MM.1S (cell line): ENCODE measurements around the gene ATP7A.
A peak's percentile ranks its signal among the peaks of the same experiment; 100 is the strongest.

Experiments
- DNase-seq: peaks from one replicate; pipeline ENCODE4 v3.0.0-alpha.2; 2015
- H2AFZ ChIP-seq: fragments of 300-600 bp; sonication (generic); 2 replicates; pipeline ENCODE4 v1.6.0; 2016; ENCODE audit warnings: antibody characterized with exemption, low read length
- H3F3A ChIP-seq: fragments of 300-600 bp; sonication (generic); 2 replicates; pipeline ENCODE4 v1.6.1; 2016; ENCODE audit warnings: mild to moderate bottlenecking, antibody characterized with exemption, low read length, moderate library complexity, mixed read lengths; ENCODE audit not compliant: insufficient read depth
- H3K27ac ChIP-seq: fragments of 300-600 bp; sonication (generic); 2 replicates; pipeline ENCODE4 v1.5.1; 2016; ENCODE audit warnings: mild to moderate bottlenecking, low read length
- H3K27me3 ChIP-seq: fragments of 300-600 bp; sonication (generic); replicated peaks from 2 replicates; pipeline ENCODE4 v1.6.0; 2016; ENCODE audit warnings: low read length; ENCODE audit not compliant: insufficient read depth
- H3K36me3 ChIP-seq: fragments of 300-600 bp; sonication (generic); replicated peaks from 2 replicates; pipeline ENCODE4 v1.6.1; 2016; ENCODE audit warnings: mild to moderate bottlenecking, low read length, mixed read lengths; ENCODE audit not compliant: insufficient read depth
- H3K4me1 ChIP-seq: fragments of 300-600 bp; sonication (generic); 2 replicates; pipeline ENCODE4 v1.6.1; 2016; ENCODE audit warnings: low read length, mixed read lengths
- H3K4me2 ChIP-seq: fragments of 300-600 bp; sonication (generic); 2 replicates; pipeline ENCODE4 v1.6.0; 2016; ENCODE audit warnings: low read depth, low read length
- H3K4me3 ChIP-seq: fragments of 300-600 bp; sonication (generic); 2 replicates; pipeline ENCODE4 v1.5.1; 2016; ENCODE audit warnings: low read length, mixed read lengths
- H3K79me2 ChIP-seq: fragments of 300-600 bp; sonication (generic); 2 replicates; pipeline ENCODE4 v1.6.1; 2016; ENCODE audit warnings: mixed run types, low read length, mixed read lengths
- H3K9ac ChIP-seq: fragments of 300-600 bp; sonication (generic); 2 replicates; pipeline ENCODE4 v1.6.1; 2016; ENCODE audit warnings: low read length, mixed read lengths
- H3K9me2 ChIP-seq: fragments of 300-600 bp; sonication (generic); replicated peaks from 2 replicates; pipeline ENCODE4 v1.6.1; 2016; ENCODE audit warnings: mild to moderate bottlenecking, low read length, mixed read lengths; ENCODE audit not compliant: insufficient read depth
- H3K9me3 ChIP-seq: fragments of 300-600 bp; sonication (generic); replicated peaks from 2 replicates; pipeline ENCODE4 v1.6.1; 2016; ENCODE audit warnings: mild to moderate bottlenecking, low read length, mixed read lengths; ENCODE audit not compliant: insufficient read depth
- H4K20me1 ChIP-seq: fragments of 300-600 bp; sonication (generic); 2 replicates; pipeline ENCODE4 v1.6.1; 2016; ENCODE audit warnings: mild to moderate bottlenecking, low read length, moderate library complexity, mixed read lengths; ENCODE audit not compliant: insufficient read depth
- CTCF ChIP-seq: fragments of 300-600 bp; sonication (generic); IDR thresholded peaks from 2 replicates; pipeline ENCODE4 v1.5.1; 2016; ENCODE audit warnings: antibody characterized with exemption, low read length, mixed read lengths
- EZH2 ChIP-seq: fragments of 300-600 bp; sonication (generic); optimal IDR thresholded peaks from 2 replicates; pipeline ENCODE3; 2017; ENCODE audit warnings: low read depth, mild to moderate bottlenecking, antibody characterized with exemption, low read length, mixed read lengths
- EZH2phosphoT487 ChIP-seq: fragments of 300-600 bp; sonication (generic); IDR thresholded peaks from 2 replicates; pipeline ENCODE4 v1.6.1; 2018; ENCODE audit warnings: antibody characterized with exemption, low read length

The ATP7A gene

GRCh38 chrX:78046362-78046761, 135.9 kb downstream of the ATP7A start:
- no peaks in the 10 kb centered on the region for H3K27me3 ChIP-seq
- no peaks in the 10 kb centered on the region for H3K79me2 ChIP-seq

GRCh38 chrX:78048052-78048451, 137.6 kb downstream of the ATP7A start:
- H3K4me3 ChIP-seq, result no peak overlapping the region

More at GRCh38 chrX:78046362-78046761, 135.9 kb downstream of the ATP7A start:
- Histone ChIP-seq H3F3A (no peaks in the 10 kb centered on the region), H3K9me3 (no peaks in the 10 kb centered on the region), H3K36me3 (no peaks in the 10 kb centered on the region; the same call in 1 of the 2 replicates), H3K4me1 (no peaks in the 10 kb centered on the region), H3K4me2 (no peak overlapping the region), H3K27ac (no peak overlapping the region), H2AFZ (no peak overlapping the region), H4K20me1 (no peaks in the 10 kb centered on the region), H3K9ac (no peak overlapping the region), H3K4me3 (no peak overlapping the region), H3K9me2 (no peaks in the 10 kb centered on the region)
- TF ChIP-seq EZH2phosphoT487 (no peak), CTCF (no peak), EZH2 (no peak)
- no peak for DNase-seq

GRCh38 chrX:78063687-78064086, 153.2 kb downstream of the ATP7A start:
- H3K27me3 ChIP-seq, result no peaks in the 10 kb centered on the region
- H3K9me3 ChIP-seq, result no peaks in the 10 kb centered on the region
- TF ChIP-seq CTCF, result no peak
- TF ChIP-seq EZH2phosphoT487, result no peak
- TF ChIP-seq EZH2, result no peak
- no peaks in the 10 kb centered on the region for H3K36me3 ChIP-seq
- H3K4me3 ChIP-seq, result no peak overlapping the region
- H2AFZ ChIP-seq, result 0 out of 2 replicates have a peak overlapping the region, but pooled peaks have one; percentile 16
- no peak overlapping the region for H3K4me2 ChIP-seq
- no peaks in the 10 kb centered on the region for H3K79me2 ChIP-seq
- no peaks in the 10 kb centered on the region for H3F3A ChIP-seq
- H3K27ac ChIP-seq, result no peak overlapping the region
- no peak overlapping the region for H3K9ac ChIP-seq
- DNase-seq, result no peak
- H3K4me1 ChIP-seq, result peaks cover 51% of the 10 kb centered on the region
- no peaks in the 10 kb centered on the region for H3K9me2 ChIP-seq
- no peaks in the 10 kb centered on the region for H4K20me1 ChIP-seq

More at GRCh38 chrX:78048052-78048451, 137.6 kb downstream of the ATP7A start:
- Histone ChIP-seq H3K4me1 (no peaks in the 10 kb centered on the region), H3K79me2 (no peaks in the 10 kb centered on the region), H3K27me3 (no peaks in the 10 kb centered on the region), H3F3A (no peaks in the 10 kb centered on the region), H3K9me2 (no peaks in the 10 kb centered on the region), H4K20me1 (no peaks in the 10 kb centered on the region), H3K4me2 (no peak overlapping the region), H3K36me3 (no peaks in the 10 kb centered on the region; the same call in 1 of the 2 replicates), H3K27ac (no peak overlapping the region), H2AFZ (no peak overlapping the region), H3K9ac (no peak overlapping the region), H3K9me3 (no peaks in the 10 kb centered on the region)
- DNase-seq, result no peak
- TF ChIP-seq EZH2 (no peak), CTCF (no peak), EZH2phosphoT487 (no peak)
